Measurements from ENCODE around the gene CHP1. TPM values are rescaled to one million over a fixed set of nuclear protein-coding genes. Genes with fewer than 3 reads are reported as not detected.

Gene CHP1
- total and polyA plus RNA-seq, 2 experiments from 2014 or later, result 85.5 to 86.2 TPM

GRCh38 chr15:41199470-41199869 is 31.6 kb upstream of the CHP1 start:
- no peak for DNase-seq
- H3K4me3 ChIP-seq, result no peak overlapping the region
- H3K79me2 ChIP-seq (ENCODE audit: insufficient read depth), result no peaks in the 10 kb centered on the region
- H3K9me3 ChIP-seq (ENCODE audit: low read depth), result no peaks in the 10 kb centered on the region
- H3K9ac ChIP-seq, result no peak overlapping the region
- no peak overlapping the region for H2AFZ ChIP-seq
- H4K20me1 ChIP-seq (ENCODE audit: insufficient read depth), result no peaks in the 10 kb centered on the region
- H3K4me1 ChIP-seq (ENCODE audit: insufficient read depth), result no peaks in the 10 kb centered on the region
- H3K27ac ChIP-seq, result no peak overlapping the region
- H3F3A ChIP-seq (ENCODE audit: insufficient read depth), result no peaks in the 10 kb centered on the region
- in situ Hi-C loops (cut with MboI), result no loop called here
- no peaks in the 10 kb centered on the region for H3K9me2 ChIP-seq (ENCODE audit: insufficient read depth)
- H3K36me3 ChIP-seq (ENCODE audit: low read depth), result no peaks in the 10 kb centered on the region
- H3K27me3 ChIP-seq (replicated peaks; ENCODE audit: insufficient read depth), result no peaks in the 10 kb centered on the region
- no peak for TF ChIP-seq EZH2phosphoT487 (IDR thresholded peaks at IDR 0.05; ENCODE audit: insufficient read depth, low read depth)
- H3K4me2 ChIP-seq (ENCODE audit: unreplicated experiment), result no peak overlapping the region

- Histone ChIP-seq H3K4me2 (ENCODE audit: unreplicated experiment) (no peak overlapping the region), H3K4me3 (no peak overlapping the region), H3K9me3 (ENCODE audit: low read depth) (no peaks in the 10 kb centered on the region), H3K27ac (no peak overlapping the region), H3K9ac (no peak overlapping the region), H4K20me1 (ENCODE audit: insufficient read depth) (no peaks in the 10 kb centered on the region), H3K9me2 (ENCODE audit: insufficient read depth) (no peaks in the 10 kb centered on the region), H3K36me3 (ENCODE audit: low read depth) (no peaks in the 10 kb centered on the region), H3K27me3 (replicated peaks; ENCODE audit: insufficient read depth) (no peaks in the 10 kb centered on the region), H3K4me1 (ENCODE audit: insufficient read depth) (no peaks in the 10 kb centered on the region), H3K79me2 (ENCODE audit: insufficient read depth) (no peaks in the 10 kb centered on the region), H3F3A (ENCODE audit: insufficient read depth) (no peaks in the 10 kb centered on the region), H2AFZ (no peak overlapping the region)
- 76 to 80% methylated on average over 7 of the region's 7 CpGs for WGBS, 2 experiments (ENCODE audit: low coverage in 1 of 2, low lambda C conversion rate in 2 of 2, missing lambda C conversion rate in 2 of 2)
- in situ Hi-C loops (cut with MboI), result no loop called here
- TF ChIP-seq EZH2phosphoT487 (IDR thresholded peaks at IDR 0.05; ENCODE audit: insufficient read depth, low read depth), result no peak
- TF ChIP-seq EZH2 (IDR thresholded peaks at IDR 0.05; ENCODE audit: insufficient read depth, poor library complexity, severe bottlenecking), result no peak
- DNase-seq, result no peak
These were observed 27.7 kb upstream of the CHP1 start for GRCh38 chr15:41203395-41203794.

- Histone ChIP-seq H3K9me2 (ENCODE audit: insufficient read depth) (no peaks in the 10 kb centered on the region), H3K4me3 (no peak overlapping the region), H3F3A (ENCODE audit: insufficient read depth) (no peaks in the 10 kb centered on the region), H3K4me1 (ENCODE audit: insufficient read depth) (no peaks in the 10 kb centered on the region), H3K4me2 (ENCODE audit: unreplicated experiment) (no peak overlapping the region), H2AFZ (no peak overlapping the region), H3K79me2 (ENCODE audit: insufficient read depth) (no peaks in the 10 kb centered on the region), H3K27ac (no peak overlapping the region), H3K9me3 (ENCODE audit: low read depth) (no peaks in the 10 kb centered on the region), H3K9ac (no peak overlapping the region), H3K36me3 (ENCODE audit: low read depth) (no peaks in the 10 kb centered on the region), H3K27me3 (replicated peaks; ENCODE audit: insufficient read depth) (0 out of 2 replicates have a peak, but pooled peaks cover 4% of the 10 kb centered on the region), H4K20me1 (ENCODE audit: insufficient read depth) (no peaks in the 10 kb centered on the region)
- in situ Hi-C loops (cut with MboI), result no loop called here
- WGBS, 2 experiments (ENCODE audit: low coverage in 1 of 2, low lambda C conversion rate in 2 of 2, missing lambda C conversion rate in 2 of 2), result 47 to 61% methylated on average over 3 of the region's 3 CpGs
- DNase-seq, result peak; percentile 28
- TF ChIP-seq EZH2phosphoT487 (IDR thresholded peaks at IDR 0.05; ENCODE audit: insufficient read depth, low read depth), result no peak
- TF ChIP-seq EZH2 (IDR thresholded peaks at IDR 0.05; ENCODE audit: insufficient read depth, poor library complexity, severe bottlenecking), result no peak
These were observed 25.8 kb upstream of the CHP1 start for GRCh38 chr15:41205315-41205714.

GRCh38 chr15:41207687-41208448 is 23.2 kb upstream of the CHP1 start:
- H3K79me2 ChIP-seq (ENCODE audit: insufficient read depth), result no peaks in the 10 kb centered on the region
- DNase-seq, result peak; percentile 29
- TF ChIP-seq EZH2 (IDR thresholded peaks at IDR 0.05; ENCODE audit: insufficient read depth, poor library complexity, severe bottlenecking) (no peak), EZH2phosphoT487 (IDR thresholded peaks at IDR 0.05; ENCODE audit: insufficient read depth, low read depth) (no peak)

More at GRCh38 chr15:41207687-41208448, 23.2 kb upstream of the CHP1 start:
- Histone ChIP-seq H3K4me1 (ENCODE audit: insufficient read depth) (no peaks in the 10 kb centered on the region), H3K4me2 (ENCODE audit: unreplicated experiment) (no peak overlapping the region), H3K36me3 (ENCODE audit: low read depth) (no peaks in the 10 kb centered on the region), H3K9ac (no peak overlapping the region), H4K20me1 (ENCODE audit: insufficient read depth) (no peaks in the 10 kb centered on the region), H3K9me3 (ENCODE audit: low read depth) (no peaks in the 10 kb centered on the region), H3K27ac (no peak overlapping the region), H3K9me2 (ENCODE audit: insufficient read depth) (no peaks in the 10 kb centered on the region), H3K4me3 (no peak overlapping the region), H3F3A (ENCODE audit: insufficient read depth) (no peaks in the 10 kb centered on the region), H3K27me3 (replicated peaks; ENCODE audit: insufficient read depth) (peaks cover 10% of the 10 kb centered on the region; the same call in 1 of the 2 replicates), H2AFZ (no peak overlapping the region)
- 78 to 80% methylated on average over 5 of the region's 5 CpGs for WGBS, 2 experiments (ENCODE audit: low coverage in 1 of 2, low lambda C conversion rate in 2 of 2, missing lambda C conversion rate in 2 of 2)
- in situ Hi-C loops (cut with MboI), result no loop called here
